ENCODE data around the gene C17orf107.

- TF ChIP-seq YY1 (IDR thresholded peaks at IDR 0.05; ENCODE audit: insufficient read depth, insufficient read length), result no peak
- TF ChIP-seq SUZ12 (IDR thresholded peaks at IDR 0.05; ENCODE audit: extremely low read depth, insufficient read depth, insufficient read length), result no peak
- TF ChIP-seq ZNF274 (IDR thresholded peaks at IDR 0.05; ENCODE audit: low read depth, low read length), result no peak
These were observed 2.1 kb upstream of the C17orf107 start for GRCh38 chr17:4897198-4897687.
